ENCODE data around the gene HAGH.

The HAGH gene

DNA sequence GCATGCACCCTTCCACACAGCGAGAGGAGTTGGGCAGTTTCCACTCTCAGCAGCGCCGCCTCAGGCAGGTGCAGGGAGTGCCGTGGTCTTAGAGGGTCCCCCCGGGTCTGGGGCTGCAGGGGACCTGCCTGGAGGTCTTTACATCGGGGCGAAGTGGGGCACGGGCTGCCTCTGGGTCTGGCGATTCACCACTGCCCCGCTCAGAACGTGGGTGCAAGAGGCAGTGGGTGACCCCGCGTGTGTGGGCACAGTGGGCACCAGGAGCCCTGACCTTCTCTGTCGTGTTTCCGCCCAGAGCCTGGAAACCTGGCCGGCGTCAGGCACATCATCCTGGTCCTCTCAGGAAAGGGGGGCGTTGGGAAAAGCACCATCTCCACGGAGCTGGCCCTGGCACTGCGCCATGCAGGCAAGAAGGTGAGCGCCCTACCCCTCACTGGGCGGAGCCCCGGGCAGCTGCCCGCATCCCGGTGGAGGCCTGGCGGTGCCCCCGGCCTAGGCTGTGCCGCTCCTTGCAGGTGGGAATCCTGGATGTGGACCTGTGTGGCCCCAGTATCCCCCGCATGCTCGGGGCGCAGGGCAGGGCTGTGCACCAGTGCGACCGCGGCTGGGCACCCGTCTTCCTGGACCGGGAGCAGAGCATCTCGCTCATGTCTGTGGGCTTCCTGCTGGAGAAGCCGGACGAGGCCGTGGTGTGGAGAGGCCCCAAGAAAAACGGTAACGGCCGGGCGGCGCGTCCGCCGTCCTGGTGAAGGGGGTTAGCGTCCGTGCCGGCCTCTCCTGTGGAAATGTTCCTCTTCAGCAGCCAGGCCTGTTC is 40.2 kb downstream of the HAGH start:
- DNase-seq, result no peak

DNA sequence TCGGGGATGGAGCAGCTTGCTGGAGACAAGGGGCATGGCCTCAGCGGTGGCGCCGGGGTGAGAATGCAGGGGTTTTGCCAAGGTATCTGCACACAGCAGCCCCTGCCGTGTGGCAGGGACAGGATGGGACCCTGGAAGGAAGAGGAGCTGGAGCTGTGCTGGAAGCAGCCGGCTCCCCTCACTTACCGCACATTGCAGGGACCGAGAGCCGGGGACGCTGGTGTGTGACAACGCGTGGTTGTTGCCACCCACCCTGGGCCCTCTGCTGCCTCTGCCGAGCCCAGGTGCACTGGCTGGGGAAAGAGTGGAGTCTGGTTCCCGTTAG is 40.8 kb downstream of the HAGH start:
- DNase-seq, result no peak

DNA sequence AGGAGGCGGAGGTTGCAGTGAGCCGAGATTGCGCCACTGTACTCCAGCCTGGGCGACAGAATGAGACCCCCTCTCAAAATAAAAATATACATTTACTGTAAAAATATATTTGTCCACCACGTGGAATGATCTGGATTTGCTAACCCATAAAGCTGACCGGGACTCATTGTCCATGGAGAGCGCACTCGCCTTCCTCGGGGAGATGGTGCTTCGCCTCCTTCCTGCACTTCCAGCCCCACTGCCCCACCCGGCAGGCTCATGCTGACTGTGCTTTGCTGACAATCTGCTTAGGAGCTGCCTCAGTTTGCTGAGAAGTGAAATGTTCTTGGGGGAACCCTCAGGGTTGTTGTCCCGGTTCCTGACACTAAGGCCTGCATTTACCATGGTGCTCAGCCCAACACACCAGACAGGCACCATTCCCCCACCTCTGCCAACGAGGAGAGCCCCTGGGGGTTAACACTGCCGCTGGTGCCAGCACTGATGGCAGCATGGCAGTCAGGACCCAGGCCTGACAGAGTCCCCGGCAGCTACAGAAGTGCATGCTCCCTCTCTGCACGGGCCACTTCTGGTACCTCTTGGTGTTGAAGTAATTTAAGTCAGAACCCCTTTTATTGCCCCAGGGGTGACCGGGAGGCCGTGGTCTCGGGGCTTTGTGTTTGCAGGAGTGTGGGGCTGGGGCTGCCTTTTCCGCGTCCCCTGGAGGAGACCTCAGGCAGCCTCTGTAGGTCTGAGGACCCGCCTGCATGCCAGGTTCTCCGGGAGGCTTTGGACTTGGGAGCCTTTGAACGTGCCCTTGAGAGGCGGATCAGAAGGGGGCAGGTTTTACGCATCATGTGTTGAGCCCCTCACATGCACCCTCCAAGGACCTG is 41.4 kb downstream of the HAGH start:
- DNase-seq, result no peak

DNA sequence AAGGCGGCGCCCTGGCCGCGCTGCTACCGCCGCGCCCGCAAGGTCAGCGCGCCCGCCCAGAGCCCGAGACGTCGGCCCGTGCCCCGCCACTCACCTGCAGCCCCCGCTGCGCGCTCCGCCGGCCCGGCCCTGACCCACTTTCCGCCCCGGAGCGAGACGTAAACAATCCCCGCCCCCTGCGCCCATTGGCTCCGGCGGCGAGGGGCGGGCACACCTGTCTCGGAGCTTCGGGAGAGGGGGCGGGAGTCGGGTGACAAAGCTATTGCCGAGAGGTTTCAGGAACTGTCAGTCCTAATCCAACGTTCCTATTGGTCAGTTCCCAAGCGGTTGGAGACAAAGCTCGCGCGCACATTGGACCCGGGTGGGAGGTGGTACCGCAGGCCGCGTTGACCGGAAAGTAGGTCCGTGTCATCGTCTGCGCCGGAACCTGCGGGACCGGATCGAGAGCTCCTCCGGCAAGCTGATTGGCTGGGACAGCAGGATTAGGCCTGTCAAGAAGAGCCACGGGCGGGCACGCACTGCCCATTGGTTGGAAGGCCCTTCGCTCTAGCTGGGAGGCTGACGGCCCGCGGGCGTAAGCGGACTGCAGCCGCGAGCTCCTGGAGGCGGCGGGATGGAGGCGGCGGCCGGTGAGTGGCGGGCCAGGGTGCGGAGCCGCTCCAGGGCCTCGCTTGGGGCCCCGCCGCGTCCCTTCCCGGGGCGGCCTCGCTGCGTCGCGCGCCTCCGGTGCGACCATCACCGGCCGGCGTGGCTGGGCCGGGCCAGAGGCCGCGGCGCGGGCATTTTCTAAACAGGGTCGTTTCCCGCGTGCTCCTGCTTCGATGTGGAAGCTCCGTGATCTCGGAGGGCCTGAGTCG is 44.0 kb downstream of the HAGH start, which contains the start of the genes NUBP2 and SPSB3:
NUBP2 (plus strand) TSS at position 553 of the 857 bp plus-strand sequence; CDS start at position 614, 61 bp downstream.
SPSB3 (minus strand) TSS at position 164 of the 857 bp plus-strand sequence. CDS start 1,088 bp downstream, outside the sequence.
- DNase-seq, result peak; percentile 99

DNA sequence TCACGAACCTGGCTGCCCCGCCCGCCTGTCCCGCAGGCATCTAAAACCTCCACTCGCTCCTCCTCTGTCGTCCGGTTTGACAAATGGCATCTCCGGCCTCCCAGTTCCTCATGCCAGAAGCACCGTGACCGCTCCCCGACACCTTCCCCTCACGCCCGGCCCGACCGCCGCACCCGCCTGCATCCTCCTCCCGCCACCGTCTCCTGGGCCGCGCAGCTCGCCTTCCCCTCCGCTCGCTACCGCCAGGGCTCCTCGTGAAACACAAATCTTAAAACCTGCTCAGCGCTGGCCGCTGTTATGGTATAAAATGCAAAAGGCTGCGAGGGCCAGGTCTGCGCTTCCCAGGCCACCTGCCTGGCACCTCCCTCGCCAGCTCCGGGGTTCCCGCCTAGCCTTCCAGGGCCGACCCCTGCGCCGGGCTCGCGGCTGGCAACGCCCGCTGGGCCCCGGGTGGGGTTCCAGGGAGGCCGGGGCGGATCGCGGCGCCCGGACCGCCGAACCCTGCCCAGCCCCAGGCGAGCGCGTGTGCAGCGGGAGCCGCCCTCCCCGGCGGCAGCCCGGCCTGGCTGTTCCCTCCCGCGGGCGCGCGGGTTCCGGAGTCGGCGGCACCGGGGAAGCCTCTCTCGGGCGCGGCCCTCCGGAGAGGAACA is 44.7 kb downstream of the HAGH start:
- DNase-seq, result no peak

DNA sequence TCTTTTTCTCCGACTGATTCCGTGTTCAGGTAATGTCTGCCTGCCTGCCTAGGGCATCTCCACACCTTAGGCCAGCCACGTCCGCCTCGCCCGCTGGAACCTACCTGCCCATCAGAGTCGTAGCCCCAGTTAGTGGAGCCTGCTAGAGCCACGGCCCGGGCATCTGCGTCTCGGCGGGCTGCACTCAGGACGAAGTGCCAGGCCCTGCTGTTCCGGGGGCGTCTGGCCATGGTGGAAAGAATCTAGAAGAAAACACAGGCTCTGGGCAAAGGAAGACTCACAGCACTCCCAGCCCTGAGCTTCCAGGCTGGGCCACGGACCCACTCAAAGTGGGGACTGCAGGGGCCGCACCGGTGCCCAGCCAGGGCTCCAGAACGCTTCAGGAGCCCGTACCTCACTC is 45.4 kb downstream of the HAGH start:
- no peak for DNase-seq

DNA sequence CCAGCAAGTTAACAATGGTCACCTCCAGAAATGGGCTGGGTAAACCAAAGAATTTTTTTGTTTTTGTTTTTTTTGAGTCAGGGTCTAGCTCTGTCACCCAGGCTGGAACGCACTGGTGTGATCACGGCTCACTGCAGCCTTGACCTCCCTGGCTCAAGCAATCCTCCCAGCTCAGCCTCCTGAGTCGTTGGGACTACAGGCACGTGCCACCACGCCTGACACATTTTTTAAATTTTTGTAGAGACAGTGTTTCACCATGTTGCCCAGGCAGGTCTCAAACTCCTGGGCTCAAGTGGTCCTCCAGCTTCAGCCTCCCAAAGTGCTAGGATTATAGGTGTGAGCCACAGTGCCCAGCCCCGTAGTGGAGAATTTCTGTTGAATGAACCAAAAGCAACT is 46.0 kb downstream of the HAGH start:
- no peak for DNase-seq

DNA sequence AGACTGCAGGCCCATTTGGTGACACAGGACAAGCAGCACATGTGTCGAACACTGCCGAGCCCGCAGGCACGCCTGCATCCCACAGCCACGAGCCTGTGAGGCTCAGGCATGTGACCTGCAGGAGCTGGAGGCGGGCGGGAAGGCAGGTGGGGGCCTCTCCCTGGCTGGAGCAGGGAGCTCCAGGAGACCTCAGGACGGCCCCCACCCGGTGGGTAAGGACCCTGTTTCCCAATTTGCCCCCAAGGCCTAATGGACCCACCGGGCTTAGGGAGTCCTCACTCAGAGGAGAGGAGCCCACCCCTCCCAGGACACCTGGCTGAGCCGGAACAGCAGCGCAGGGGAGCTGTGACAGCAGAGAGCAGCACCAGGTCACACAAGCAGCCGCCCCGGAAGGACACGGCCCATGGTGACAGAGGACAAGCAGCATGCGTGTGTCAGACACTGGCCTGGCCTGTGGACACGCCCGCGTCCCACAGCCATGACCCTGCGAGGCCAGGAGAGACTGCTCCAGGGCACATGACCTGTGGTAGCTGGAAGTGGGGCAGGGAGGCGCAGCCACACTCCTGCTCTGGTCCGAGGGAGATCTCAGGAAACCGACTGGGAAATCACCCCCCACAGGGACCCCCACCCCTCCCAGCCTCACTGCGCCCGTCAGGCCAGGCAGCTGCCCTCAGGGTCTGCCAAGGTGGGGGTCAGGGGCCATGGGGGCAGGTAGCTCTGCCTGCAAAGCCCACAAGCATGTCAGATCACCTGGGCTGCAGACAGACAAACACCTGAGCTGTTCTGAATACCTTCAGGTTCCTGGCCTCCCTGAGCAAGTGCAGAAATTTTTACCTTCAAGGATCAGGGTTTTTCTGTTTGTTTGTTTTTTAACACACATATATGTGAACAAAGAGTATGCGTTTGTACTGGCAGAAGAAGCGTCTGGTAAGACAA is 46.6 kb downstream of the HAGH start:
- no peak for DNase-seq

DNA sequence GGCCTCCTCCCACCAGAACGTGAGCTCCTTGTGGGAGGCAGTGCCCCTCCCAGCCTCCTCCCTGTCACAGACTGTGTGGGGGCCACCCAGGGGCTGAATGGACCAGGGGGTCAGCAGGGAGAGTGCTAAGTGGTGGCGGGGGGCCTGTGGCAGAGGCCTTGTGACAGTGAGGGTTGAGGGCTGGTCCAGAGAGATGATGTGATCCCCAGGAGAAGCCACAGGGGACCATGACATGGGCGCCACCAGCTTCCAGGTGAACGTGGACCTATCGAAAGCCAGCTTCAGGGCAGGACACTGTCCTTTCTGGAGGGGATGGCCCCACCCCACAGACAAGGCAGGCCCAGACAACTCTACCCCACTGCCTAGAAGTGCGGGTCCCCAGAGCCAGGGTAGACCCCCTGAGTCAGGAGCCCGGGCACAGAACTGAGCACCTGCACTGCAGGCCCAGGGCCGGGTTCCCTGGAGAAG is 47.4 kb downstream of the HAGH start:
- no peak for DNase-seq

DNA sequence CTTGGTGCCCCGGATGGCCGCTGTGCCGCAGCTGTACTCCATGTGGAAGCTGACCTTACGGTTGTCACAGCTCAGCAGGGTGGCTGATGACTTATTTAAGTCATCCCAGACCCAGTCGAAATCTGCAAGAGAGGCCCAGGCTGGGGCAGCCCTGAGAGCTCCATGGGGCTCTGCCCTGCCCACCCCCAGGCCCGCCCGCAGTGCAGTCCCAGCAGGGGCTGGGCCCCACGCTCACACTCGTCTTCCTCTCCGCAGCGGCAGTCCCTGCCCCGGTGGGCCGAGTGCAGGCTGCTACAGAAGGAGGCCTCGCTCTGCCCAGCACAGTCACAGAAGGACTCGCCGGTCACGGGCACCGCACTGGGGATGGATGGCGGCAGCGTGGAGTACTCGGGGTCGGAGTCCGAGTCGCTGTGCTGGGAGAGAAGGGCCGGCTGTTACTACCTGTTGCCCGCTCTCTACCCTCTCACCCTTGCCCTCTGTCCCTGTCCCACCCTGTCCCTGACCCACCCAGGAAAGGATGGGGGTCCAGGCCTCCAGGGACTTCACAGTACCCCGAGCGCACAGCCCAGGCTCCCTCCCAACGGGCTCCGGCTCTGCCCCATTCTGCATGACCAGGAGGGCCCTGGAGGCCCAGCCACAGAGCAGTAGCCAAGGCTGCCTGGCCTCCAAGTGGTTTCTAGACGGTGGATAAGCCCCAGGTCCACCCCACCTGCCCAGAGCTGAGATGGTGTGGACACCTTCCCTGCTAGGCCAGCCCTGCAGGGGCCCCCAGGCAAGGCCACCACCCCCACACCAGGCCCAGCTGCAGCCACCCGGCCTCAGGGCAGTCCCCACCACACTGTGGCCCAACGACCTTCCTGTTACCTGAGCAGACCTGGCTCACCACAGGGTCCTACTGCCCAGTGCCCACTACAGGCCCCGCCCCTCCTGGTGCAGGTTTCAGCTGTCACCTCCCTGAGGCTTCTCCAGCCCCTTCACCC is 48.1 kb downstream of the HAGH start:
- no peak for DNase-seq

DNA sequence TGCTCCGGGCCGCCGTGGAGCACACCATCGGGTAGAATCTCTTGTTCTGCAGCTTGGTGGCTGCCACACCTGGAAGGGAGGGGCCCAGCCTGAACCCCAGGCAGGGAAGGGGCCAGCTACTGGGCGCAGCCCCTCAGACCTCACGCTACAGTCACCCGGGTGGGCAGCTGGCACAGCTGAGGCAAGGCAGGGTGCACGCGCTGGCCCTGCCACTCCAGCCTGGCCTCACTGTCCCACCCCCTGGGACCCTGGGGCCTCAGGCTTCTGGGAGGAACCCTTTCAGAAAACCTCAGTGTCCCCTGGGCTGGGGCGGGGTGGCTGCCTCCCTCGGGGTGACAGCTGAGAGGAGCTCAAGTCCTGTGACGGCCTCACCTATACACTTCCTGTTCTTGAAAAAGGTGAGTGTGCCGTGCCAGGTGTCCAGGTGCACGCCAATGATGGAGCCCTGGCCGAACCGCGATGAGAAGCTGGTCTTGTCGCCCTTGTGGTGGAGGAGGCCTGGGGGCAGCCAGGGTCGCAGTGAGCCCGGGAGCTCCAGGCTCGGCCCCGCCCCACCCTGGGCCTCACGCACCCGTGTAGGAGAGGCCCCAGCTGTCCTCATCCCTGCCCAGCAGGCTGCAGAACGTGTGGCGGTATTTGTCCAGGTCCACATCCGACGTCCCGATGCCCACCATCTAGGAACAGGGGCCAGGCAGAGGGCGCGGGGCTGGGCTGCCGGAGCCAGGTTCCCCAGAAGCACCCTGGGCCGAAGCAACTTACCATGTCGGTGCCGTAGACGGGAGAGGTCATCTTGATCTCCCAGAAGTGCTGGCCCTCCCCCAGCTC is 49.0 kb downstream of the HAGH start:
- no peak for DNase-seq

DNA sequence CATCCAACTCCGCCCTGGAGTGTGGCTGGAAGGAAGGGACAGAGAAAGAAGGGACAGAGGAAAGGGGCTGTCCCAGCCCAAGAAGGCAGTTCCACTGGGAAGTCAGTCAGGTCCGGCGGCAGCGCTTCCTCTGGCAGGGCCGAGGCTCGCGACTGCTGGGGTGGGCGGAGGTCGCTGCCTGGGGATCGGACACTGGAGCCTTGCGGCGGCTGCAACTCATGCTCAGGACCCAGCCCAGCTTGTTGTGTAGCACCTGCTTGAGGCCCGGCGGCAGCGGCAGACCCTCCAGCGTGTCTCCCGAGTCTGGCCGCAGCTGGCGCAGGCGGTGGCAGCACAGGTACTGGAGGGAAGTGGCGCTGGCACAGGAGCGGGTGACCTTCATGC is 49.6 kb downstream of the HAGH start:
- no peak for DNase-seq

DNA sequence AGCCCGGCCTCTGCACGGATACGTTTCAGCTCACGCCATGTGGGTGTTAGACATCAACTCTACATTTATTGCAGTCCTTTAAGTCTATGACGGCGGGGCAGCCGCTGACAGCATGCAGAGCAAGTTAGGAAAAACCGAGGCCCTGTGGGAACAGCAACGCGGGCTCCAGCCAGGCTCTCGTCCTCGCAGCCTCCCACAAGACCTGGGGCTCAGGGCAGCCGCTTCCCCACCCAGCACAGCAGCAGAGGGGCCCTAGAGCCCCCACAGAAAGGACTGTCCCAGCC is 50.0 kb downstream of the HAGH start:
- no peak for DNase-seq

DNA sequence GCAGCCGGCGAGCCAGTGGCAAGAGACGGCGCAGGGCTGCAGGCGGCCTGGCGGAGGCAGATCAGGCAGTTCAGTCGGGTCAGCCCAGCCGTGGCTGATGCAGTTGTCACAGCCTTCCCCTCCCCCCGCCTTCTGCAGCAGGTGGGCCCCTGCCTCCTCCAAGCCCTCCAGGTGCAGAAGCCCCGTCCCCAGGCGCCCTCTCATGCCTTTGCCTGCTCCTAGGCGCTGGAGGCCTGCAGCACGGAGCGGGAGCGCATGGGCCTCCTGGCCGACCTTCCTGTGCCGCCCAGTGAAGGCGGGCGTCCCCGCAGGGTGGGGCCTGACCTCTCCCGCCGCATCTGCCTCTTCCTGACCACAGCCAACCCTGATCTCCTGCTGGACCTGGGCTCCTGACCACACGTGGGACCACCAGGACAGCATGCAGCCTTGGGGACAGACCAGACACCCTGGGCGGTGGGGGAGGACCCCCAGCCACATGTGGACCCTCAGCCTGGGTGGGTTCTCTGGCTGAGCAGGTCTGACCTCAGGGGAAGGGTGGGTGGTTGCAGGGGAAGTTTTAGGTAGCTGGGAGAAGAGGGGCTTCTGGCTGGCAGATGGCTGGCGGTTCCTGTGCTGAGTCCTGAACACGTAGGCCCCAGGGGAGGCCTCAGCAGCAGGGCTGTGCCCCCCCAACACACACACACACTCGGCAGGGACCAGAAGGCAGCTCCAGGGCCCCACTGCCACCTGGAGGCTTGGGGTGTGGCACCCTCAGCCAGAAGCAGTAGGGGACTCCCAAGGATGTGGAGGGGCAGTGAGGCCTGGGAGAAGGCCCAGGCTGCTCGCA is 50.6 kb downstream of the HAGH start:
- DNase-seq, result no peak

DNA sequence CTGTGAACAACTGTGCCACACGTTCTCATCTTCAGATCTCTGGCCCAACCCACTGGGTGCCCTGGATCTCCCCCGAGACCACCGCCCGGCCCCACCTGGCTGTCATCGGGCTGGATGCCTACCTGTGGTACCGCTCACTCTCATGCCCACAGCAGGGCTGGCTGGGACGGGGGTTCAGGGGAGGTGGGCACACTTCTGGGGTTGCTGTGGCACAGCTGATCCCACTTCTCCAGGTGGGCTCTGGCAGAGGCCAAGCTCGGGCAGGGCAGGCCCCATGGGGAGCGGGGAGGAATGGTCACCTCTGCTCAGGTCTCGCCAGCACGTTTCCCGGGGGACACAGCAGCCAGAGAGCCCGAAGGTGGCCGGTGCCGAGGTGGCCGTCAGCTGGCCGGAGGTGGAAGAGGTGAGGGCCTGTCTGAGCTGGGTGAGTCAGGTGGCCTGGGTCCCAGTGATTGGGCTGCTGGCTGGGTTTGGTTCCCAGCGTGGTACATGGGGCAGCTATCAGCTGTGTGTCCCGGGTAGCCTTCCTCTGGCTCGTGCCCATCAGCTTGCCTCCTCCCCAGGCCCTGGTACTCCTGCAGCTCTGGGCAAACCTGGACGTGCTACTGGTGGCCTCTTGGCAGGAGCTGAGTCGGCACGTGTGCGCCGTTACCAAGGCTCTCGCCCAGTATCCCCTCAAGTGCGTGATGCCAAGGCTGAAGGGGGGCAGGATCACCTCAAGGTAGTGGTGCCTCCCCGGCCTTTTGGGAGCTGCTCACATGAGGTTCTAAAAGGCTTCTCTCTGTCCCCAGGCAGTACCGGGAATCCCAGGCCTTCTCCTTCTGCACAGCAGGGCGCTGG is 51.4 kb downstream of the HAGH start:
- no peak for DNase-seq

DNA sequence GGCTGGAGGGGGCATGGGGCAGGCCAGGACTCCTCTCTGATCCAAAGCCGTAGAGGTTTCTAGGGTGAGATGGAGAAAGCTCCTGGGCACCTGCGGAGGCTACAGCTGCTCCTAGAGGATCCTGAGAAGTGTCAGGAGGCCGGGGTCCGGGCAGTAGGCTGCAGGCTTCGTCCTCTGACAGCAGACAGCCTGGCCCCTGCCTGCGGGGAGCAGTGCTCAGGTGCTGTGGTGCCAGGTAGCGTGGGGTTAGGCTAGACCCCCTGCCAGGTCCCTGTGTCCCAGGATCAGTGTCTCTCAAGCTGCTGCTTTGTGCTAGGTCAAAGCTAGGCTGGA is 52.2 kb downstream of the HAGH start:
- no peak for DNase-seq

DNA sequence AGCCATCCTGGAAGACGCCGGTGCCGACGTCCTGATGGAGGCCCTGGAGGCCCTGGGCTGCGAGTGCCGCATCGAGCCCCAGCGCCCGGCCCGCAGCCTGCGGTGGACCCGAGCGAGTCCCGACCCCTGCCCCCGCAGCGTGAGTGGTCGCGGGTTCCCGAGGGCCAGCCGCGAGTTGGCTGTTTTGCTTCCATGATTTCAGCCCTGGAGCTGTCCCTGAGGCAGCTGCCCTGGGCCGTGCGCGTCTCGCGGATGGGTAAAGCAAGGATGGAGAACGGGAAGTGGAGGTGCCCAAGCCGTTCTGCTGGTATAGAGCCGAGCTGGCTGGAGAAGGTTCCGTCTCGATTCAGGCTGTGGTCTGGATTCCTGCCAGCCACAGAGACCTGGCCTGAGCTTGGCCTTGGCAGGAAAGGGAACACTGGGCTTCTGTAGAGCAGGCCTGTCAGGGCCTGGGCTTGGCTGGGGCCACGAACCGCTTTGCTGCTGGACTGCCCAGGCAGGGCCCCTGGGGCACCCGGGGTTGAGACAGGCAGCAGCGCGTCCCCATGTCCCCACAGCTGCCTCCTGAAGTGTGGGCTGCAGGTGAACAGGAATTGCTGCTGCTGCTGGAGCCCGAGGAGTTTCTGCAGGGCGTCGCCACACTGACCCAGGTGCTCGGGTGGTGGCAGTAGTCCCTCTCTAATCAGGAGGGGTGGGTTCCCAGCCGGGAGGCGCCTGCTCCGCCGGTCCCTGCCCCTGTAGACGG is 52.8 kb downstream of the HAGH start:
- no peak for DNase-seq
